C4-2B (cell line): ENCODE measurements around the gene SPDYC.

ENCODE experiments used
- CTCF ChIP-seq: fragments of 450-650 bp; conservative IDR thresholded peaks from 2 replicates; pipeline ENCODE4 v1.5.1; 2017; ENCODE audit warnings: mild to moderate bottlenecking
- ZFX ChIP-seq: fragments of 450-650 bp; IDR thresholded peaks from 2 replicates; pipeline ENCODE4 v1.6.1; 2017

GRCh38 chr11:65185171-65185570, 15.1 kb downstream of the SPDYC start:
- TF ChIP-seq CTCF (no peak), ZFX (no peak)
